GM21381 (cell line): Measurements from ENCODE around the gene COL4A3.

Source experiments
- ATAC-seq: cut with Tn5 transposase; IDR thresholded peaks from one replicate; pipeline ENCODE4 v1.9.1; 2021; ENCODE audit warnings: mild to moderate bottlenecking, moderate library complexity; ENCODE audit not compliant: unreplicated experiment

The COL4A3 gene

DNA sequence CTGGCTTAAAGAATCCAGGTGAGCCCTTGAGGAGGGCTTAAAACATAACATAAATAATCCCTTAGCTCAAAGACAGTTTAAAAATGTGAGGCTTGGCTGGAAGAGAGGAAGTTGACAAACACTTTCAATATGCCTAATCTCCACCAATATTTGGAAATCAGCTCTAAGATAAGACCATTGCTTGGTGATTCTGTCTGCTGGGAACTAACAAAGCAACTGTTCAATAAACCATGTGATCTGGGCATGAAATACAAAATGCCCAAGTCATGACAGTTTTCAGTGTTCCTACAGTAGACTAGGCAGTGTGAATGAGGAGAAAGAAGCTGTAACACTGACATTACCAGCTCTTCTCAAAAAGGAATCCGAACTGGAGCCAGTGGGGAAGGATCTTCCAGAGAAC is 171.3 kb downstream of the COL4A3 start:
- no peak for ATAC-seq

- no peak for ATAC-seq
These were observed 173.0 kb downstream of the COL4A3 start for GRCh38 chr2:227337442-227337841.

- ATAC-seq: no peak
These were observed 174.7 kb downstream of the COL4A3 start for GRCh38 chr2:227339098-227339599.

DNA sequence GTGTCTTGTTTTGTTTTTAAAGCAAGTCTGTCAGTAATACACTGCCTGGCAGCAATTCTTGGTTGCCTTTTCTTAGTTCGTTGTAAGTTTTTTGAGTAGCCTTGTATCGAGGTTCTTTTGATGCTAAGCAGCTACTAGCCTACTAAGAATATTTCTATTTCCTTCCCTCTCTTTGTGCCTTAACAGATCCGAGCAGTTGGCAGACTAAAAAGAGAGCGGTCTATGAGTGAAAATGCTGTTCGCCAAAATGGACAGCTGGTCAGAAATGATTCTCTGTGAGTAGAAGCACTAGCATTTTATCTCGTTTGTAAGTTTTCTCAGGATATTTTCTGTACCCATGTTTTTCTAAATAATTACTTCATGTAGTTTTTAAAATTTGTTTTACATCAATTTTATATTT is 175.7 kb downstream of the COL4A3 start:
- ATAC-seq: no peak

- ATAC-seq: no peak
These were observed 177.1 kb downstream of the COL4A3 start for GRCh38 chr2:227341553-227341952.

DNA sequence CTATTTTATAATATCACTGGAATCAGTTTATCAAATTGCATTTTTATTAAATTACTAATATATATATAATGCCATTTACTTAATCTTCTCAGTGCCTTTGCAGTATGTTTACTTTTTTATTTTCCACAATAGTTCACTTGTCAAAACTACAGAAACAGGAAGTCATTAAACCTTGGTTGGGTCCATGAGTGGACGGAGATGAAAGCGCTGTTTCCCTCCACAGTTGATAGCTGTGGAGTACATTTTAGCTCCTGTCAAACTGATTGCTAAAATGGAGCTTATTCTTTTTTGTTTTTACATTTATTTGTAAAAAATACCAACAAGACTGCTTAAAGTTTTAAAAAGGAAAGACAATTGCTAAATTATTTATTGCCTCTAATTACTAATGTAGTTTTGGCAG is 179.8 kb downstream of the COL4A3 start:
- ATAC-seq: no peak

GRCh38 chr2:227347117-227347516 is 182.7 kb downstream of the COL4A3 start:
- ATAC-seq: no peak

DNA sequence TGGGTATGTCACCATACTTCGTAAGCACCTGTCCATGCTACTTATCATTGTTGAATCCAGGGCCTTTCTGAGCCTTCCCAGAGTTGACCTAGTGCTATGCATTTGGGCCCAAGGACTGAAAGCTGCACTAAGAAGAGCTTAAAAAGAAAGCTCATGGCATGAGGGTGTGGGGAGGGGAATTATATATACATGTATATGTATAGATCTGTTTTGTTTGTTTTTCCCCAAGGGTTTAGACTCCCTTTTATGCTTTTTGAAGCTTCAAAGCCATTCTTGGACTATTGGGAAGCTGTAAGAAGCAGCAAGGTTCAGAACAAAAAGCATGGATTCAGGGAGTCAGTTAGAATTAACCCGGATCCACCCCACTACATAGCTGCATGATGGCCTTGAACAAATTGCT is 183.9 kb downstream of the COL4A3 start:
- ATAC-seq: no peak

DNA sequence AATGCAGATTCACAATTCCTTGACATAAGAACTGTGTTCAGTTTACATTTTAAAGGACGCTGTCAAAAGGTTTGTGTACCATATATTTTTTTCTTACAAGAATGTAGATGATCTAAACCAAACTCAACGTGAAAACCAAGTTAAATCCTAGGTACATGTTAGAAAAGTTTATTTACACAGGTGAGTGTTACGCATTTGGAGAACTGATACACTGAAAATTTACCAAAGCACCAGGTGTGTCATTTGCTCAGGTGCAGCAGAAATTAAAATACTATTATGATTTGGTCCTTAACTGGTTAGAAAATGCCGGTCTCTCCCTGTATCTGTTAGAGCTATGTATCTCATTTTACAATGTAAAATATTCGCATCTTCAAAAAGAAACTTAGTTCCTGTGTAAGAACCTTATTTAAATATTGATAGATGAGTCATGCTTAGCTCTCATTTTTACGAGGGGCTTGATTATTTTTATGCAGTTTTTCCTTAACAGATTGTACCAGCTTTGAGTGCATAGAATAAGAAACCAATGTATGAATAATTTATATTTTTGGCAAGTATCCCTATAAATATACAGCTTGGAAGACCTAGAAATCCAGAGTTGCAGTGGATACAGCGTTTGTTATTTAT is 185.7 kb downstream of the COL4A3 start:
- ATAC-seq: no peak

DNA sequence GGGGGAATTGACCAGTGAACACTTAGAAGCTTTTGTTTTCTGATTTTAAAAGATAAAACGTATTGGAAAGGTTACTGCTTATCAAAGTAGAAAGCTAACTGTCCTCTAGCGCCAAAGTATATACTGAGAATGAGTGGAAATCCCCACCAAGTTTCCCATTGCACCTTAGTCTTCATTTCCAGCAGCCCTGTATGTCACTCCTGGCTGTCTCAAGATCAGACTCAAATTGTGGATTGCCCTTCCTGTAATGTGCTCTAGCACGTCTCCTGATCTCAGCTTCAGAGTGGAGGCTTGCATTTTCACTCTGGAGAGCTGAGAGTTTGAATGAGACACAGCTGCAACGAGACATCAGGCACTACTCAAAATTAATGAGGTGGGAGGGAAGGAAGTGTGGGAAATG is 187.2 kb downstream of the COL4A3 start:
- ATAC-seq: peak; percentile 68

GRCh38 chr2:227360351-227360750 is 195.9 kb downstream of the COL4A3 start:
- no peak for ATAC-seq

GRCh38 chr2:227363756-227364155 is 199.3 kb downstream of the COL4A3 start:
- ATAC-seq: no peak
